B cell (primary cell): ENCODE results near the gene ABCD3.

Experiments
- EZH2 ChIP-seq: IDR thresholded peaks from 2 replicates; pipeline ENCODE4 v1.6.1; 2012; ENCODE audit warnings: borderline replicate concordance, low read depth, mild to moderate bottlenecking, moderate library complexity, low read length; ENCODE audit not compliant: insufficient read depth, poor library complexity, severe bottlenecking
- TF ChIP-seq, protein P1 (sequence below): fragments of 200-600 bp; IDR thresholded peaks from one replicate; pipeline ENCODE4 v1.8.0; 2022; ENCODE audit warnings: antibody characterized with exemption, mild to moderate bottlenecking

- TF ChIP-seq, protein P1, sequence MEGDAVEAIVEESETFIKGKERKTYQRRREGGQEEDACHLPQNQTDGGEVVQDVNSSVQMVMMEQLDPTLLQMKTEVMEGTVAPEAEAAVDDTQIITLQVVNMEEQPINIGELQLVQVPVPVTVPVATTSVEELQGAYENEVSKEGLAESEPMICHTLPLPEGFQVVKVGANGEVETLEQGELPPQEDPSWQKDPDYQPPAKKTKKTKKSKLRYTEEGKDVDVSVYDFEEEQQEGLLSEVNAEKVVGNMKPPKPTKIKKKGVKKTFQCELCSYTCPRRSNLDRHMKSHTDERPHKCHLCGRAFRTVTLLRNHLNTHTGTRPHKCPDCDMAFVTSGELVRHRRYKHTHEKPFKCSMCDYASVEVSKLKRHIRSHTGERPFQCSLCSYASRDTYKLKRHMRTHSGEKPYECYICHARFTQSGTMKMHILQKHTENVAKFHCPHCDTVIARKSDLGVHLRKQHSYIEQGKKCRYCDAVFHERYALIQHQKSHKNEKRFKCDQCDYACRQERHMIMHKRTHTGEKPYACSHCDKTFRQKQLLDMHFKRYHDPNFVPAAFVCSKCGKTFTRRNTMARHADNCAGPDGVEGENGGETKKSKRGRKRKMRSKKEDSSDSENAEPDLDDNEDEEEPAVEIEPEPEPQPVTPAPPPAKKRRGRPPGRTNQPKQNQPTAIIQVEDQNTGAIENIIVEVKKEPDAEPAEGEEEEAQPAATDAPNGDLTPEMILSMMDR, result no peak
- no peak for TF ChIP-seq EZH2
Observed at GRCh38 chr1:94394247-94394646, 23.9 kb upstream of the ABCD3 start.
